Hepatocyte (in vitro differentiated cells): ENCODE results near the gene ASXL2.

Experiments
- EZH2 ChIP-seq: fragments of 200-600 bp; sonication (generic); IDR thresholded peaks from 2 replicates; pipeline ENCODE4 v1.6.1; 2016; ENCODE audit warnings: antibody characterized with exemption, mild to moderate bottlenecking, borderline replicate concordance
- TF ChIP-seq, protein P1 (sequence below): fragments of 200-600 bp; sonication (generic); IDR thresholded peaks from 2 replicates; pipeline ENCODE4 v1.5.1; 2016; ENCODE audit warnings: antibody characterized with exemption, mild to moderate bottlenecking; ENCODE audit not compliant: poor library complexity

DNA sequence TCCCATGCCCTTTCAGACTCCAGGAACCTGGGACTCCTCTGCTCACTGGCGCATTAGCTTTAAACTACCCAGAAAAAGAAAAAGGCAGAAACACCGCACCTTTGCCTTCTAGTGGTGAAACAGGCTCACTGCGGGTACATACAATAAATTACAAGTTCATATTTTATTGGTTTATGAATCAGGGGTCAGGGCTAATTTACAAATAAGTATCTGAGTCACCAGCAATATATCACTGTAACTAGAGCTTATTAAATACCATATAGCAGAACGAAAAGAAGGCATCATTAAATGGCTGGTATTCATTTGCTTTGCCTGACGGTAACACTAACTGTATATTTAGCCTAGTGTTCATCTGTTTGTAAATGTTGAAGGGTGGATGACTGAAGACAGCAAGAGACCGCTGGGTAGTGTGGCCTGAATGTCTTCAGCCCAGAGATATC is 178.0 kb downstream of the ASXL2 start:
- TF ChIP-seq, protein P1, sequence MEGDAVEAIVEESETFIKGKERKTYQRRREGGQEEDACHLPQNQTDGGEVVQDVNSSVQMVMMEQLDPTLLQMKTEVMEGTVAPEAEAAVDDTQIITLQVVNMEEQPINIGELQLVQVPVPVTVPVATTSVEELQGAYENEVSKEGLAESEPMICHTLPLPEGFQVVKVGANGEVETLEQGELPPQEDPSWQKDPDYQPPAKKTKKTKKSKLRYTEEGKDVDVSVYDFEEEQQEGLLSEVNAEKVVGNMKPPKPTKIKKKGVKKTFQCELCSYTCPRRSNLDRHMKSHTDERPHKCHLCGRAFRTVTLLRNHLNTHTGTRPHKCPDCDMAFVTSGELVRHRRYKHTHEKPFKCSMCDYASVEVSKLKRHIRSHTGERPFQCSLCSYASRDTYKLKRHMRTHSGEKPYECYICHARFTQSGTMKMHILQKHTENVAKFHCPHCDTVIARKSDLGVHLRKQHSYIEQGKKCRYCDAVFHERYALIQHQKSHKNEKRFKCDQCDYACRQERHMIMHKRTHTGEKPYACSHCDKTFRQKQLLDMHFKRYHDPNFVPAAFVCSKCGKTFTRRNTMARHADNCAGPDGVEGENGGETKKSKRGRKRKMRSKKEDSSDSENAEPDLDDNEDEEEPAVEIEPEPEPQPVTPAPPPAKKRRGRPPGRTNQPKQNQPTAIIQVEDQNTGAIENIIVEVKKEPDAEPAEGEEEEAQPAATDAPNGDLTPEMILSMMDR = peak; percentile 73
- no peak for TF ChIP-seq EZH2
